HG03103 (cell line): ENCODE measurements around the gene SLC2A13.
"Not testable (repeated sequence)": the region's sequence is repeated elsewhere in the genome, so short reads cannot be mapped to it uniquely, and the experiment has no call there.

Experiments used
- ATAC-seq: cut with Tn5 transposase; IDR thresholded peaks from one replicate; pipeline ENCODE4 v1.9.1; 2021; ENCODE audit warnings: low read depth; ENCODE audit not compliant: unreplicated experiment

SLC2A13 gene

GRCh38 chr12:39883411-39883810, 222.5 kb downstream of the SLC2A13 start:
- ATAC-seq, result no peak

GRCh38 chr12:39878753-39879152, 227.1 kb downstream of the SLC2A13 start:
- no peak for ATAC-seq

DNA sequence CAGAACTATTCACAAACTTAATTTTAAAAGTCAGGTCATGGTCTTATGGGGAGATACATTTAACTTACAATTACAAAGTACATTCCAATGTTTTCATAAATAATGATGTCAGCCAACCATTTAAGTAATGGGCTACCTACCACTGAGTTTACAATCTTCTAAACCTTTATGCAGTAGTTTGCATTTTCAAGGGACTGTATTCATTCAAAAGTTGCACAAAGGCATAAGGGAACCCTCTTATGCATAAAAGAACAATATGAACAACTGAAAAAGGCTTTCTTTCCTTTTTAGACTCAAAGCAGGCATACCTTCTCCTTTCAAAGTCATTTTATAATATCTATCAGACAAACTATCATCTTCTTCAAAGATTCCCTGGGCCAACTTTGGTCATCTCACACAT, 230.2 kb downstream of the SLC2A13 start:
- no peak for ATAC-seq

- ATAC-seq, result no peak
Observed at GRCh38 chr12:39874785-39875184, 231.1 kb downstream of the SLC2A13 start.

DNA sequence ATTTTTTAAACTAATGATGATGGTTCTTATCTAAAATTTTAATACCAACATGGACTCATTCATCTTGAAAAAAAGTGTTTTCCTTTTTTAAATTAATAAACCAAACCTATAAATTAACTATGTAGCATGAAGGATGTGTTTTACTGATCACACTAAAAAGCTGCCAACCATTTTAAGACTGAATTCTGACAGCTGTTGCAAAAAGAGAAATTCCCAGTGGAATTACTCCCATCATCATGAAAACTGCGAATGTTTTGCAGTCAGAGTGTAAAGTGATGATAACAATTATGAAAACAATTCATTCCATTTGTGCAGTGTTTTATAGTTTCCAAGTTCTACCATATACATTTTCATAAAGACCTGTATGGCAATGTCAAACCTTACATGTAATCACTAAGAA, 232.8 kb downstream of the SLC2A13 start:
- ATAC-seq, result no peak

DNA sequence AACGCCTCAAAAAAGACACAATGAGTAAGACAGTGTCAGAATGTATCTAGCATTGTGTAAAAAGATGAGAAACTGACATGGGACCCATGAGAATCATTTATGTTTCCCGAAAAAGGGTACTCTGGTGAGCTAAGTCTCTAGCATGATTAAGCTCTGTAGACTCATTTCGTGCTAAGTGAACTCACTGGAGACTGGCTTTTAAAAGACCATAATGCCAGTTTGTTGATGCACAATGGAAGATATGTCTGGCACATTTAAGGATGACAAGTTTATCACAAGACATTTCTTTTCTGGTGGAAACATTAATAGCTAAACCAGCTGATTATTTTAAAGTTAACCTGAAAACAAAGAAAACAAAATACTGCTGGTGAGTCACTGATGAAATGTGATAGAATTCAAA, 233.5 kb downstream of the SLC2A13 start:
- no peak for ATAC-seq

GRCh38 chr12:39868328-39868725, 237.6 kb downstream of the SLC2A13 start:
- no peak for ATAC-seq

GRCh38 chr12:39867631-39868327, 238.1 kb downstream of the SLC2A13 start:
- no peak for ATAC-seq

DNA sequence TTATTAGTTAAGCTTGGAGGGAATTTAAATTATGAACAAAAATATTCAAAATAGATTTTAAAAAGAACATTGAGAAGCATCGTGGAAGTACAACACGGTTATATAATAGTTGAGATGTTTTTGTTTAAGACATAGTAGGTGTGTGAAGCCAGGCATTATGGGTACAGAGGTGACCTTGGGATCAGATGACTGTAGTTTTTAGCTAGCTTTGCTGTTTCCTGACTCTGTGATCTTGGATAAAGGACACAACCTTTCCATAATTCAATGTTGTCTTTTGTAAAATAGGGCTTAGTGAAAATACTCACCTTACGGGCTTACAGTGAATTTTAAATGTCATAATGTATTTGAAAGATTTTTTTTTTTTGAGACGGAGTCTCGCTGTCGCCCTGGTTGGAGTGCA, 239.7 kb downstream of the SLC2A13 start:
- no peak for ATAC-seq

DNA sequence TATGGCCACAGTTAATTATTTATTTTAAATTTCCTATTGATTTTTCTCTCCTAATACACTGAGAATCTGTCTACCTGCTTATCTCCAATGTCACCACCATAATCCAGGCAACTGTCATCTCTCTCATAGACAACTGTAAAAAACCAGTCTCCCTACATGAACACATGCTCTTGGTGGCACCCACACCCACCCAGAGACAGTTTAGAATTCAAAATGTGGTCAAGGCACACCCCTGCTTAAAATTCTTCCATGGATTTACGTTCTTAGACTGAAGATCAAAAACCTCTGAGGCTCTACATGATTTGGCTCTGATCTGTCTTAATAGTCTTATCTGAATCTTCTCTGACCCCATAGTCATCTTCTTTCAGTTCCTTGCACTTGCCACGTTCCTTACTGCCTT, 245.2 kb downstream of the SLC2A13 start:
- ATAC-seq, result no peak

- ATAC-seq, result no peak
Observed at GRCh38 chr12:39853003-39853402, 252.9 kb downstream of the SLC2A13 start.

DNA sequence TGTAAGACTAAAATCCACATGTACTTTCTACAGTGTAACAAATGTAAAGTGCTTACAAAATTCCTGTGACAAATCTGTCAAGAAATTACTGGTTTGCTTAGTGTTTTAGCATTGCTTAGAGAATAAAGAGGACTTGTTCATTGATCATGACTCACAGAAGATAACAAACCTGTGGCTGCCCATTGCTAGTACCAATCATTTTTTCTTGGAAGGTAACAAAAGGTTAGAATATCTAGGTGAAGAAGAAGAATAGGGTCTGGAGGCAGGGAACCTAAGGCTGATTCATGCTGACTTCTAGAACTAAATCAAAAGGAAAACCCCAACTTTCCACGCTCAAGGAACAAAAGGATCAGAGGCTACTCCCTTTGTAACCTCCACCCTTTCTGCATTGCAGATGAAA, 253.5 kb downstream of the SLC2A13 start:
- ATAC-seq, result no peak

DNA sequence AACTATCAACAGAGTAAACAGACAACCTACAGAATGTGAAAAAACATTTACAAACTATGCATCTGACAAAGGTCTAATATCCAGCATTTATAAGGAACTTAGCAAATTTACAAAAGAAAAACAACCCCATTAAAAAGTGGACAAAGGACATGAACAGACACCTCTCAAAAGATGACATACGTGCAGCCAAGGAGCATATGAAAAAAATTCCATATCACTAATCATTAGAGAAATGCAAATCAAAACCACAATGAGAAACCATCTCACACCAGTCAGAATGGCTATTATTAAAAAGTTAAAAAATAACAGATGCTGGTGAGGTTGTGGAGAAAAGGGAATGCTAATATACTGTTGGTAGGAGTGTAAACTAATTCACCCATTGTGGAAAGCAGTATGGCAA, 257.7 kb downstream of the SLC2A13 start:
- not testable (repeated sequence) for ATAC-seq

- ATAC-seq, result no peak
Observed at GRCh38 chr12:39846971-39847650, 258.8 kb downstream of the SLC2A13 start.

GRCh38 chr12:39846304-39846703, 259.6 kb downstream of the SLC2A13 start:
- no peak for ATAC-seq

DNA sequence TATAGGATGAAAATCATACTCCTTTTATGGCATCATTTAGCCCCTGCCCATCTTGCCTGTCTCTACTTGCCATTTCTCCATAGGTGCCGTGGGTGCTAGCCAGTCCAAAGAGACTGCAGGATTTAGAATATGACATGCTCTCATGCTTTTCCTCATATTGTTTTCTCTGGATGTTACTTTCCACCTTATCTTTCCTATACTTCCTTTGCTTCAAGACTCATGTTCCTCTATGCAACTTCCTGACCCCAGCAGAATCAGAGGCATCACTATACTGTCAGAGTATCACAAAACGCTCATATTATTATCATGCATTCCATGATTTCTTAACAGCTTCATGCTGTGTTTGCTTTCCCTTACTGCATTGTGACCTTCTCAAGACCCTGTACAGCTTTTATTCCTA, 265.5 kb downstream of the SLC2A13 start:
- ATAC-seq, result no peak

DNA sequence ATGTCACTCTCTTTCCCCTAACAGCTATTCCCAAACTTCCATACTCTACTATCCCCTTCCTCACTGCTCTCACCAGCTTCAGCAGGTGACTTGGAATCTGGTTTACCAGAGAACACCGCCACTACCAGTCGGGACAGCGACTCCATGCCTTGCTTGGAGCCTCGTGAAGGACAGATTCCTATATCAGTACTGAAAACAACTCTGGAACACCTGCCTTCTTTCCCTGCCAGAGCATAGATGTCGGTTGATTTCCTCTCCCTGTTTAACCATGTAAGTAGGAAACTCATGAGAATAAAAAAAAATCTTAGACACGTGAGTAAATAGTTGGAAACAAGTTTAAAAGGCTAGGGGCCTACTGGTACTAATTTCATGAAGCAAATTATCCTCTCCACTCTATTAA, 266.8 kb downstream of the SLC2A13 start:
- ATAC-seq, result no peak

DNA sequence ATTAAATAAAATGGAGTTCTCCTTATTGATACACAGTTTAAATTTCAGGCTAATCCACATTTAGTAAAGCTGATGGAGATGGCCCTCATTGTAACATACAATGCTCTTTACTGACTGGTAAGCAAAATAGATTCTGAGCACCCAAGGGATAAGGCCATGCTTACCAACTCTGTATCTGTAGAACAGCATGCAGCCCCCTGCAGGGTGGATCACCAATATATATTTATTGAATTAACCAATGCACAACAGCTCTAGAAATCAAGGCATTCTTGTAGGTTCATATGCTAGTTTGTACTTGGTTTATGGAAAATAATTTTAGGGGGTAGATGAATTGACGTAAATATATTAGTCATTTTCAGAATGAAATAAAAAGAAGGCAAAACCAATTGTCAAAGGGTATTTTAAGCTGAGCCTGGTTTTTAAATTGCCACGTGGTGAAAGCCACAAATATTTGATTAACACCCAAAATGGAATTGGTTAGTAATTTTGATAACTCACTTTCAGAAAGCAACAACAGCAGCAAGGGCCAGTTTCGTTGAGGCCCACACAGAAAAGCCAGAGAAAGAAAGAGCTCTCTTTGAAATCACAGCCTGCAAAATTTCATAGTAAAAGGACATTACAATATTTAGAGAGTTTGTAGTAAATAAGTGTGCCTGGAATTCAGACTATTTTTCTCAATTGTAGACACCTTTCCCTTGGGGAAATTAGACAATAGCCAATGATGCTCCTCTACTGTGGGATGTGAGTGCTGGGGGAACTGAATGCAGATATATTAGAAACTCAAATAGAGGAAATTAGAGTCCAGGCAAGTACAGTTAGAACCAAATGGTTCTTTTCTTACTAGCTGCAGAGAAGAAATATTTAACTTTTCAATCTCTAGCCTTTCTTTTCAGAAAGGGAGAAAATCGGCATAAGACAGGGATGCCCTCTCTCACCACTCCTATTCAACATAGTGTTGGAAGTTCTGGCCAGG, 270.1 kb downstream of the SLC2A13 start:
- ATAC-seq, result no peak

DNA sequence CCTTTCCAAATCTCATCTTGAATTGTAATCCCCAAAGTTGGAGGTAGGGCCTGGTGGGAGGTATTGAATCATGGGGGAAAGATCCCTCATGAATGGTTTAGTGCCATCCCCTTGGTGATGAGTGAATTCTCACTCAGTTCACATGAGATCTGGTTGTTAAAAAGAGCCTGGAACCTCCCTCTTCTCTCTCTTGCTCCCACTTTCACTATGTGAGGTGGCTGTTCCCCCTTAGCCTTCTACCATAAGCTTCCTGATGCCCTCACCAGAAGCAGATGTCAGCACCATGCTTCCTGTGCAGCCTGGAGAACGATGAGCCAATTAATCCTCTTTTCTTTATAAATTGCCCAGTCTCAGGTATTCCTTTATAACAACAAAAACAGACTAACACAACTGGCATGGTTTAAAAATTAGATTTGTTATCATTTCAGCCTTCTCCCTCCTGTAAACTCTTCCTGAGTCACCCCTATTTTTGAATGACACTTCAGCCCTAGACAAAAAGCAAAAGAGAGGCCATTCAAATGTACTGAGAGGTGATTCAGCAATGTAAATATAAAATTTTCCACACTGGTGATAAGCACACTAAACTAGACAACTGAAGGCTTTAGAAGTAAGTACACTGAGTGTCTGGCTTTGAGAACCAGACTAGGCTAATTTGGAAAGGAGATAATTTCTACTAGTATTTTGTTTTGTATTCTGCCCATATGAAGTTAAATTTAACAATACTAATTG, 274.1 kb downstream of the SLC2A13 start:
- no peak for ATAC-seq

GRCh38 chr12:39830852-39831520, 274.9 kb downstream of the SLC2A13 start:
- no peak for ATAC-seq
